Measurements from ENCODE around the gene CLPSL2. TPM values are rescaled to one million over a fixed set of nuclear protein-coding genes. Genes with fewer than 3 reads are reported as not detected.

CLPSL2 gene, protein sequence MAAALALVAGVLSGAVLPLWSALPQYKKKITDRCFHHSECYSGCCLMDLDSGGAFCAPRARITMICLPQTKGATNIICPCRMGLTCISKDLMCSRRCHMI
- total RNA-seq (2022; extraction: Qiagen RNA extraction) = 0.79 to 1.4 TPM (median 0.94 TPM) in 4 of 5 replicates, not detected in the other

DNA sequence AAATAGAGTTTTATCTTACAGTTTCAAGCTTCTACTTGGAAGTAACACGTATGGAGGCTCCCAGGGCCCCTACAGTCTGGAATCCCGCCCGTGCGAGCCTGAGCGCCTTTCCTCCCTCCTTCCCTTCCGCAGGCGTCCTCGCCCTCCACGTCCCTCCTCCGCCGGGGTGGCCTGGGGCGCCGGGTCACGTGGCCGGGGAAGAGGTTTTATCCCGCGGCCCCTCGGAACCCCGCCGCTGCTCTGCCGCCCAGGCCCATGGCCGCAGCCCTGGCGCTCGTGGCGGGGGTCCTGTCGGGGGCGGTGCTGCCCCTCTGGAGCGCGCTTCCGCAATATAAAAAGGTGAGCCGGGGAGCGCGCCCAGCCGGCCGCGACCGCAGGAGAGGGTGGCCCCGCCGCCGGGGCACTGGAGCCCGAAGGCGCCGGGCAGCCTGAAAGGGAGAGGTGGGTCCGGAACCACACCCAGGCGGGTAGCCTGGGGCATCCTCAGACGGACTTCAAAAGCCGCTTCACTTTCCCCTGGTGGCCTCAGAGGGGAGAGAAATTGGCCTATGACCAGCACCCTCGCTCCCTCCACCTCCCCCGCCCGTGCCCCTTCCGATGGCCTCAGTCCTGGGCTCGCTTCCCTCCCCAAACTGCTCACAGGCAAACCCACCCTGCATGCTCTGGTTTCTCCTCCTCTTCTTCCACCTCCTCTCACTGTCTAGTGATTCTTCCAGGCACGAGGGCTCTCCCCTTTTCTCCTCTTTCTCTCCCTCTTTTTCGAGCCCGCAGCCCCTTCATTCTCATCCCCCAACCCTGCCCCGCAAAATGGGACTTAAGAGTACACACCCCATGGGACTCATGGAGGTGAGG is at the start of gene CLPSL2:
Gene CLPSL2, plus strand, starts transcription at position 235 of the 852 bp plus-strand sequence. Its CDS starts 21 bp downstream, at position 256.

DNA sequence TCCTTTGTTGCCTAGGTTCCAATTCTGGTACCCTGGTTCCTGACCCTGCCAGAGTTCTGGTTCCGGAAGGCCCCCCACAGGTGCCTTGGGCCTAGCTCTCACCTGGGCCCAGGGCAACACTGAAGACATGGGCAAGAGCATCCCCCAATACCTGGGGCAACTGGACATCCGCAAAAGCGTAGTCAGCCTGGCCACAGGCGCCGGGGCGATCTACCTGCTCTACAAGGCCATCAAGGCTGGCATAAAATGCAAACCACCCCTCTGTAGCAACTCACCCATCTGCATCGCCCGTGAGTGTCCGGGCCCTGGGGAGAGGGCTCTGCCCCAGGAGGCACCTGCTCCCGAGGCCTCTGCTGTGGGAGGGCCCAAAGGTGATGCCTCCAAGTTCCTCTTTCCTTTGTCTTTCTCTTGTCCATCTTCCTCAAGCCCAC is 39.4 kb upstream of the CLPSL2 start, which contains the start of gene ARMC12:
Gene ARMC12, plus strand, starts transcription at position 51 of the 431 bp plus-strand sequence. Its CDS starts 77 bp downstream, at position 128.

DNA sequence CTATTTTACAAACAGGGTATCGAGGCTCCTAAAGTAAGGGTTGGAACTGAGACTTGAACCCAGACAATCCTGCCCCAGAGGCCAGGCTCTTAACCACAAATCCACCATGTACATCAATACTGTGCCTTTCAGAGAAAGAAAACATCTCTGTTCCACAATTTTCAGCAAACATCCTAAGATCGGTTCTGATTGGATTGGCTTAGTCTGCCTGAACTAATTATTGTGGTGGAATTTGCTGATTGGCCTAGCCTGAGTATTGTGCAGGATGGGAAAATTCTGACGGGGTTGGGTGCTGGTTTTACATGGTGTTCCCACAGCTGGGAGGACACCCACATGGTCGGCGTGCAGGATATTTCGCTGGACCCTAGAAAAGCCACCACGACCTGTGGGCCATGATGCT is 4.3 kb downstream of the CLPSL2 start, which contains the start of gene CLPSL1:
Gene CLPSL1, plus strand, starts transcription at position 301 of the 400 bp plus-strand sequence. Its CDS starts 92 bp downstream, at position 393.

DNA sequence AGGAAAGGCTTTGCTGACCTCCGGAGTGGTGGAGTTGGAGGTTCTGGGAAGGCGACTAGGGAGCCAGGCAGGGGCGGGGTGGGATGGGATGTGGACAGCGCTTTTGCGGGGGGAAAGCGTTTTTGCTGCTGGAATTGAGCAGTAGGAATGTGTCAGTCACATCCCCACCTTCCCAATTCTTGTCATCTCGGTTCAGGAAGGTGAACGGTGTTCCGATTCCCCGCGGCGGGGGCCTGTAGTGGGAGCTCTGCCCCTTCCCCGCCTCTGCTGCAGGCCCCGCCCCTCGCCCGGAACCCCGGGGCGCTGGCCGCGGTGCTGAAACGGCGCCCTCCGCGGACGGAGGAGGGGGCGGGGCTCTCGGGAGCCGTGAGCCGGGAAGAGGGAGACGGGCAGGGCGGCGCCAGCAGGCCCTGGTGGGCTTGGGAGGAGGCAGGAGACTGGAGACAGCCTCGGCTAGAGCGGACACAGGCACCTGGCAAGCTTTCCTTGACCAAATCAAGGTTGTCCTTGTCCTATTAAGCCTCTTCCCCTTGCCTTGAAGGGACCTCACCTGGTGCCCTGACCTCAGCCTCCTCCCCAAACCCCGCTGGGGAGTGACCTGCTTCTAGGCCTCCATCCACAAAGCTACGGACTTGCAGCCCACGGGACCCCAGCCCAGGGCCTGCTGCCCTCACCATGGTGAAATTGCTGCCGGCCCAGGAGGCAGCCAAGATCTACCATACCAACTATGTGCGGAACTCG is 28.8 kb downstream of the CLPSL2 start, which contains the start of gene LHFPL5:
Gene LHFPL5, plus strand, starts transcription at position 357 of the 741 bp plus-strand sequence. Its CDS starts 319 bp downstream, at position 676.

Other genes starting within 250 kb of the CLPSL2 start
- gene FKBP5, start 87.7 kb upstream of the CLPSL2 start, total RNA-seq (2022; extraction: Qiagen RNA extraction) = 91.6 to 128 TPM (median 116 TPM) in 5 replicates
- 0.26 to 0.97 TPM (median 0.55 TPM) in 5 replicates for gene ARMC12, start 39.6 kb upstream of the CLPSL2 start, total RNA-seq (2022; extraction: Qiagen RNA extraction)
- gene CLPSL1, start 4.4 kb downstream of the CLPSL2 start, total RNA-seq (2022; extraction: Qiagen RNA extraction) = not detected in 5 replicates
- not detected in 5 replicates for gene CLPS, start 20.7 kb downstream of the CLPSL2 start, total RNA-seq (2022; extraction: Qiagen RNA extraction)
- gene LHFPL5, start 28.8 kb downstream of the CLPSL2 start, total RNA-seq (2022; extraction: Qiagen RNA extraction) = 0.12 to 0.28 TPM in 2 of 5 replicates, not detected in the others
- 27.1 to 40.9 TPM (median 31.2 TPM) in 5 replicates for gene SRPK1, start 144.5 kb downstream of the CLPSL2 start, total RNA-seq (2022; extraction: Qiagen RNA extraction)
- 0.08 TPM in 1 of 5 replicates, not detected in the others for gene SLC26A8, start 248.0 kb downstream of the CLPSL2 start, total RNA-seq (2022; extraction: Qiagen RNA extraction)